GM21825 (cell line): ENCODE data around the gene PDLIM5.
"Not testable (repeated sequence)": the region's sequence is repeated elsewhere in the genome, so short reads cannot be mapped to it uniquely, and the experiment has no call there.

Experiments
- ATAC-seq: cut with Tn5 transposase; IDR thresholded peaks from one replicate; pipeline ENCODE4 v1.9.1; 2021; ENCODE audit warnings: mild to moderate bottlenecking, moderate library complexity; ENCODE audit not compliant: unreplicated experiment

PDLIM5 gene

GRCh38 chr4:94459462-94460161, 7.9 kb downstream of the PDLIM5 start:
- ATAC-seq = no peak

- ATAC-seq = no peak
These were observed 9.8 kb downstream of the PDLIM5 start for GRCh38 chr4:94461506-94461905.

- ATAC-seq = no peak
These were observed 10.8 kb downstream of the PDLIM5 start for GRCh38 chr4:94462572-94462971.

- no peak for ATAC-seq
These were observed 12.0 kb downstream of the PDLIM5 start for GRCh38 chr4:94463771-94464170.

GRCh38 chr4:94466371-94466770, 14.6 kb downstream of the PDLIM5 start:
- ATAC-seq = no peak

GRCh38 chr4:94466923-94467322, 15.2 kb downstream of the PDLIM5 start:
- ATAC-seq = no peak

- no peak for ATAC-seq
These were observed 16.5 kb downstream of the PDLIM5 start for GRCh38 chr4:94468093-94468769.

GRCh38 chr4:94469221-94469784, 17.6 kb downstream of the PDLIM5 start:
- no peak for ATAC-seq

- no peak for ATAC-seq
These were observed 18.4 kb downstream of the PDLIM5 start for GRCh38 chr4:94470132-94470531.

GRCh38 chr4:94470782-94471181, 19.0 kb downstream of the PDLIM5 start:
- not testable (repeated sequence) for ATAC-seq

- no peak for ATAC-seq
These were observed 20.5 kb downstream of the PDLIM5 start for GRCh38 chr4:94472056-94472826.

GRCh38 chr4:94475050-94475449, 23.3 kb downstream of the PDLIM5 start:
- ATAC-seq = no peak

- no peak for ATAC-seq
These were observed 24.1 kb downstream of the PDLIM5 start for GRCh38 chr4:94475794-94476193.

GRCh38 chr4:94477227-94477626, 25.5 kb downstream of the PDLIM5 start:
- no peak for ATAC-seq

- ATAC-seq = not testable (repeated sequence)
These were observed 27.1 kb downstream of the PDLIM5 start for GRCh38 chr4:94478805-94479204.

- ATAC-seq = no peak
These were observed 27.8 kb downstream of the PDLIM5 start for GRCh38 chr4:94479358-94480141.

GRCh38 chr4:94480362-94480951, 28.7 kb downstream of the PDLIM5 start:
- no peak for ATAC-seq

GRCh38 chr4:94483895-94484294, 32.2 kb downstream of the PDLIM5 start:
- ATAC-seq = no peak

GRCh38 chr4:94484818-94485217, 33.1 kb downstream of the PDLIM5 start:
- no peak for ATAC-seq

- no peak for ATAC-seq
These were observed 34.6 kb downstream of the PDLIM5 start for GRCh38 chr4:94486372-94486801.
